HepG2 (cell line): ENCODE data around the gene AGTPBP1. TPM values are rescaled to one million over a fixed set of nuclear protein-coding genes. Genes with fewer than 3 reads are reported as not detected.

Experiments
- ARNT2 ChIP-seq: sonication (generic); formaldehyde crosslinking; IDR thresholded peaks from 2 replicates; pipeline ENCODE4 v1.8.0; 2022; ENCODE audit warnings: mild to moderate bottlenecking, low read depth, missing genetic modification reagents, moderate library complexity
- ELF1 ChIP-seq: sonication (generic); formaldehyde crosslinking; IDR thresholded peaks from 2 replicates; pipeline ENCODE4 v1.4.0; 2020; ENCODE audit warnings: missing genetic modification reagents
- EP300 ChIP-seq, 3 experiments: sonication (generic) in 1 of 3; formaldehyde crosslinking in 1 of 3; IDR thresholded peaks; 2 replicates each; pipeline versions ENCODE4 v1.5.1 to v1.6.1; 2011 to 2020; ENCODE audit warnings: low read depth in 2 of 3, low read length in 2 of 3, borderline replicate concordance in 1 of 3, improper control_type of control experiment in 1 of 3, mild to moderate bottlenecking in 1 of 3, missing genetic modification reagents in 1 of 3, moderate library complexity in 1 of 3
- HDAC2 ChIP-seq: sonication (generic); formaldehyde crosslinking; IDR thresholded peaks from 2 replicates; pipeline ENCODE4 v1.4.0; 2020; ENCODE audit warnings: missing genetic modification reagents
- HNRNPH1 ChIP-seq: fragments of 200-400 bp; formaldehyde crosslinking; optimal IDR thresholded peaks from 2 replicates; pipeline ENCODE3; 2017; ENCODE audit warnings: mild to moderate bottlenecking, low read depth, low read length
- HNRNPL ChIP-seq: fragments of 200-400 bp; formaldehyde crosslinking; IDR thresholded peaks from 2 replicates; pipeline ENCODE4 v1.6.1; 2017; ENCODE audit warnings: mild to moderate bottlenecking, low read depth, low read length
- MBD4 ChIP-seq: IDR thresholded peaks from 2 replicates; pipeline ENCODE4 v1.6.1; 2012; ENCODE audit warnings: low read length, inconsistent platforms, borderline replicate concordance
- MED8 ChIP-seq: sonication (generic); formaldehyde crosslinking; IDR thresholded peaks from 2 replicates; pipeline ENCODE4 v1.8.1; 2023; ENCODE audit warnings: mild to moderate bottlenecking, missing genetic modification reagents; ENCODE audit not compliant: insufficient replicate concordance
- PAX8 ChIP-seq: sonication (generic); formaldehyde crosslinking; IDR thresholded peaks from 2 replicates; pipeline ENCODE4 v1.8.0; 2022; ENCODE audit warnings: mild to moderate bottlenecking, missing genetic modification reagents, borderline replicate concordance
- REL ChIP-seq: sonication (generic); formaldehyde crosslinking; conservative IDR thresholded peaks from 2 replicates; pipeline ENCODE4 v1.8.0; 2022; ENCODE audit warnings: mild to moderate bottlenecking, missing genetic modification reagents, moderate library complexity
- SIN3B ChIP-seq: fragments of 150-350 bp; IDR thresholded peaks from 2 replicates; pipeline ENCODE4 v1.6.1; 2014; ENCODE audit warnings: low read length
- STAT5B ChIP-seq: sonication (generic); formaldehyde crosslinking; IDR thresholded peaks from 2 replicates; pipeline ENCODE4 v1.4.0; 2020; ENCODE audit warnings: missing genetic modification reagents
- TCF7 ChIP-seq: sonication (generic); IDR thresholded peaks from 2 replicates; pipeline ENCODE4 v1.6.1; 2016; ENCODE audit warnings: antibody characterized with exemption, low read depth
- ZBTB8A ChIP-seq: sonication (generic); formaldehyde crosslinking; IDR thresholded peaks from 2 replicates; pipeline ENCODE4 v1.4.0; 2020; ENCODE audit warnings: mild to moderate bottlenecking, low read depth, missing genetic modification reagents, borderline replicate concordance
- ZNF557 ChIP-seq: sonication (generic); formaldehyde crosslinking; IDR thresholded peaks from 2 replicates; pipeline ENCODE4 v1.4.0; 2020; ENCODE audit warnings: missing genetic modification reagents
- ZNF782 ChIP-seq: sonication (generic); formaldehyde crosslinking; IDR thresholded peaks from 2 replicates; pipeline ENCODE4 v1.4.0; 2020; ENCODE audit warnings: missing genetic modification reagents, mild to moderate bottlenecking, borderline replicate concordance
- ZNF790 ChIP-seq: sonication (generic); formaldehyde crosslinking; IDR thresholded peaks from 2 replicates; pipeline ENCODE4 v1.8.0; 2022; ENCODE audit warnings: missing genetic modification reagents, mild to moderate bottlenecking, borderline replicate concordance
- polyA plus RNA-seq, 8 experiments: library from polyadenylated mRNA; depleted of rRNA in 3 of 8; stranded (reverse) in 7 of 8; unstranded in 1 of 8; fragments of >200 nt; fragmentation: Illumina TruSeq in 4 of 8; extraction: Trizol in 4 of 8; gene quantifications; 2 replicates each; pipeline versions ENCODE4 v1.2.1 to v1.2.3, GENCODE V29; 2011 to 2016; ENCODE audit warnings: low read depth in 4 of 8, missing spikeins in 1 of 8, mixed read lengths in 1 of 8; ENCODE audit not compliant: insufficient read depth in 1 of 8
- total RNA-seq, 5 experiments: library from RNA; depleted of rRNA; stranded (reverse); fragments of >200 nt; fragmentation: Illumina TruSeq; extraction: Trizol; gene quantifications; 2 replicates each; pipeline ENCODE4 v1.2.3, GENCODE V29; 2016; ENCODE audit warnings: low read depth in 1 of 5
- TF ChIP-seq, protein P1 (sequence below): sonication (generic); formaldehyde crosslinking; IDR thresholded peaks from 2 replicates; pipeline ENCODE4 v1.4.0; 2020; ENCODE audit warnings: missing genetic modification reagents
- TF ChIP-seq, protein P2 (sequence below), 2 experiments: sonication (generic) in 1 of 2; formaldehyde crosslinking in 1 of 2; IDR thresholded peaks; 2 replicates each; pipeline versions ENCODE4 v1.4.0 to v1.6.1; 2016 to 2020; ENCODE audit warnings: borderline replicate concordance in 1 of 2, low read depth in 1 of 2, mild to moderate bottlenecking in 1 of 2, missing genetic modification reagents in 1 of 2
- TF ChIP-seq, protein P3 (sequence below): sonication (generic); formaldehyde crosslinking; IDR thresholded peaks from 2 replicates; pipeline ENCODE4 v1.5.1; 2020; ENCODE audit warnings: mild to moderate bottlenecking, missing genetic modification reagents, moderate library complexity
- TF ChIP-seq, protein P4 (sequence below), 2 experiments: fragments of 450-650 bp in 1 of 2; sonication (generic) in 1 of 2; formaldehyde crosslinking; IDR thresholded peaks; 2 replicates each; pipeline versions ENCODE4 v1.5.0 to v1.8.0; 2020 to 2022; ENCODE audit warnings: mild to moderate bottlenecking in 1 of 2, missing genetic modification reagents in 1 of 2
- TF ChIP-seq, protein P5 (sequence below): sonication (generic); formaldehyde crosslinking; IDR thresholded peaks from 2 replicates; pipeline ENCODE4 v1.5.0; 2020; ENCODE audit warnings: missing genetic modification reagents

Gene AGTPBP1
- total and polyA plus RNA-seq, 2 of the 13 experiments (the other 11 are each of a cell fraction or from before 2014, with no cell fraction given) = 9.7 to 22.3 TPM

DNA sequence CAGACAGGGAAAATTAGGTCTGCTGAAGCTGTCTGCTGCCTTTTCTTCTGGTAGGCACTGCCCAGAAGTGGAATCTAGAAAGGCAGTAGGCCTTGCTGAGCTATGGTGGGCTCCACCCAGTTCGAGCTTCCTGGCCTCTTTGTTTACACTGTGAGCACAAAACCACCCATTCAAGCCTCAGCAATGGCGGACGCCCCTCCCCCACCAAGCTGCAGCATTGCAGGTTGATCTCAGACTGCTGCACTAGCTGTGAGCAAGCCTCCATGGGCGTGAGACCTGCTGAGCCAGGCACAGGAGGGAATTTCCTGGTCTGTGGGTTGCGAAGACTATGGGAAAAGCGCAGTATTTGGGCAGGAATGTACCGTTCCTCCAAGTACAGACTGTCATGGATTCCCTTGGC lies 18.5 kb downstream of the AGTPBP1 start (continued):
- TF ChIP-seq ZNF557 (CRISPR knock-in tag) (no peak), ARNT2 (CRISPR knock-in tag) (peak; percentile 45; the same call in 1 of the 2 replicates), ZNF790 (CRISPR knock-in tag) (no peak), ZNF782 (CRISPR knock-in tag) (no peak), ZBTB8A (CRISPR knock-in tag) (no peak), EP300 (IDR thresholded peaks at IDR 0.05; ENCODE audit: low read depth in 2 of 2, low read length in 2 of 2) (no peak), EP300 (CRISPR knock-in tag; IDR thresholded peaks at IDR 0.05; ENCODE audit: borderline replicate concordance) (no peak; the same call in 1 of the 2 replicates), HNRNPH1 (no peak), HNRNPL (no peak), PAX8 (CRISPR knock-in tag) (no peak), TCF7 (no peak), MBD4 (no peak), HDAC2 (CRISPR knock-in tag) (peak; percentile 74), MED8 (no peak), STAT5B (CRISPR knock-in tag) (no peak), SIN3B (no peak), ELF1 (peak; percentile 62; the same call in 1 of the 2 replicates), REL (CRISPR knock-in tag) (no peak)
- TF ChIP-seq, protein P1, sequence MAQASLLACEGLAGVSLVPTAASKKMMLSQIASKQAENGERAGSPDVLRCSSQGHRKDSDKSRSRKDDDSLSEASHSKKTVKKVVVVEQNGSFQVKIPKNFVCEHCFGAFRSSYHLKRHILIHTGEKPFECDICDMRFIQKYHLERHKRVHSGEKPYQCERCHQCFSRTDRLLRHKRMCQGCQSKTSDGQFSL (CRISPR knock-in tag) = no peak
- TF ChIP-seq, protein P2, sequence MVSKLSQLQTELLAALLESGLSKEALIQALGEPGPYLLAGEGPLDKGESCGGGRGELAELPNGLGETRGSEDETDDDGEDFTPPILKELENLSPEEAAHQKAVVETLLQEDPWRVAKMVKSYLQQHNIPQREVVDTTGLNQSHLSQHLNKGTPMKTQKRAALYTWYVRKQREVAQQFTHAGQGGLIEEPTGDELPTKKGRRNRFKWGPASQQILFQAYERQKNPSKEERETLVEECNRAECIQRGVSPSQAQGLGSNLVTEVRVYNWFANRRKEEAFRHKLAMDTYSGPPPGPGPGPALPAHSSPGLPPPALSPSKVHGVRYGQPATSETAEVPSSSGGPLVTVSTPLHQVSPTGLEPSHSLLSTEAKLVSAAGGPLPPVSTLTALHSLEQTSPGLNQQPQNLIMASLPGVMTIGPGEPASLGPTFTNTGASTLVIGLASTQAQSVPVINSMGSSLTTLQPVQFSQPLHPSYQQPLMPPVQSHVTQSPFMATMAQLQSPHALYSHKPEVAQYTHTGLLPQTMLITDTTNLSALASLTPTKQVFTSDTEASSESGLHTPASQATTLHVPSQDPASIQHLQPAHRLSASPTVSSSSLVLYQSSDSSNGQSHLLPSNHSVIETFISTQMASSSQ (IDR thresholded peaks at IDR 0.05; ENCODE audit: low read depth) = no peak
- TF ChIP-seq, protein P2 (CRISPR knock-in tag; IDR thresholded peaks at IDR 0.05; ENCODE audit: borderline replicate concordance) = peak; percentile 49; the same call in 1 of the 2 replicates
- TF ChIP-seq, protein P3, sequence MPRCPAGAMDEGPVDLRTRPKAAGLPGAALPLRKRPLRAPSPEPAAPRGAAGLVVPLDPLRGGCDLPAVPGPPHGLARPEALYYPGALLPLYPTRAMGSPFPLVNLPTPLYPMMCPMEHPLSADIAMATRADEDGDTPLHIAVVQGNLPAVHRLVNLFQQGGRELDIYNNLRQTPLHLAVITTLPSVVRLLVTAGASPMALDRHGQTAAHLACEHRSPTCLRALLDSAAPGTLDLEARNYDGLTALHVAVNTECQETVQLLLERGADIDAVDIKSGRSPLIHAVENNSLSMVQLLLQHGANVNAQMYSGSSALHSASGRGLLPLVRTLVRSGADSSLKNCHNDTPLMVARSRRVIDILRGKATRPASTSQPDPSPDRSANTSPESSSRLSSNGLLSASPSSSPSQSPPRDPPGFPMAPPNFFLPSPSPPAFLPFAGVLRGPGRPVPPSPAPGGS = no peak
- TF ChIP-seq, protein P4, sequence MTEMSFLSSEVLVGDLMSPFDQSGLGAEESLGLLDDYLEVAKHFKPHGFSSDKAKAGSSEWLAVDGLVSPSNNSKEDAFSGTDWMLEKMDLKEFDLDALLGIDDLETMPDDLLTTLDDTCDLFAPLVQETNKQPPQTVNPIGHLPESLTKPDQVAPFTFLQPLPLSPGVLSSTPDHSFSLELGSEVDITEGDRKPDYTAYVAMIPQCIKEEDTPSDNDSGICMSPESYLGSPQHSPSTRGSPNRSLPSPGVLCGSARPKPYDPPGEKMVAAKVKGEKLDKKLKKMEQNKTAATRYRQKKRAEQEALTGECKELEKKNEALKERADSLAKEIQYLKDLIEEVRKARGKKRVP (CRISPR knock-in tag; IDR thresholded peaks at IDR 0.05) = no peak
- TF ChIP-seq, protein P5, sequence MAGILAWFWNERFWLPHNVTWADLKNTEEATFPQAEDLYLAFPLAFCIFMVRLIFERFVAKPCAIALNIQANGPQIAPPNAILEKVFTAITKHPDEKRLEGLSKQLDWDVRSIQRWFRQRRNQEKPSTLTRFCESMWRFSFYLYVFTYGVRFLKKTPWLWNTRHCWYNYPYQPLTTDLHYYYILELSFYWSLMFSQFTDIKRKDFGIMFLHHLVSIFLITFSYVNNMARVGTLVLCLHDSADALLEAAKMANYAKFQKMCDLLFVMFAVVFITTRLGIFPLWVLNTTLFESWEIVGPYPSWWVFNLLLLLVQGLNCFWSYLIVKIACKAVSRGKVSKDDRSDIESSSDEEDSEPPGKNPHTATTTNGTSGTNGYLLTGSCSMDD = no peak
